GM04503 (cell line): ENCODE results near the gene SH2D3C.

Source experiments
- DNase-seq: peaks from one replicate; pipeline ENCODE4 v3.0.0-alpha.2; 2012; ENCODE audit warnings: low read depth

The SH2D3C gene, protein sequence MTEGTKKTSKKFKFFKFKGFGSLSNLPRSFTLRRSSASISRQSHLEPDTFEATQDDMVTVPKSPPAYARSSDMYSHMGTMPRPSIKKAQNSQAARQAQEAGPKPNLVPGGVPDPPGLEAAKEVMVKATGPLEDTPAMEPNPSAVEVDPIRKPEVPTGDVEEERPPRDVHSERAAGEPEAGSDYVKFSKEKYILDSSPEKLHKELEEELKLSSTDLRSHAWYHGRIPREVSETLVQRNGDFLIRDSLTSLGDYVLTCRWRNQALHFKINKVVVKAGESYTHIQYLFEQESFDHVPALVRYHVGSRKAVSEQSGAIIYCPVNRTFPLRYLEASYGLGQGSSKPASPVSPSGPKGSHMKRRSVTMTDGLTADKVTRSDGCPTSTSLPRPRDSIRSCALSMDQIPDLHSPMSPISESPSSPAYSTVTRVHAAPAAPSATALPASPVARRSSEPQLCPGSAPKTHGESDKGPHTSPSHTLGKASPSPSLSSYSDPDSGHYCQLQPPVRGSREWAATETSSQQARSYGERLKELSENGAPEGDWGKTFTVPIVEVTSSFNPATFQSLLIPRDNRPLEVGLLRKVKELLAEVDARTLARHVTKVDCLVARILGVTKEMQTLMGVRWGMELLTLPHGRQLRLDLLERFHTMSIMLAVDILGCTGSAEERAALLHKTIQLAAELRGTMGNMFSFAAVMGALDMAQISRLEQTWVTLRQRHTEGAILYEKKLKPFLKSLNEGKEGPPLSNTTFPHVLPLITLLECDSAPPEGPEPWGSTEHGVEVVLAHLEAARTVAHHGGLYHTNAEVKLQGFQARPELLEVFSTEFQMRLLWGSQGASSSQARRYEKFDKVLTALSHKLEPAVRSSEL

DNA sequence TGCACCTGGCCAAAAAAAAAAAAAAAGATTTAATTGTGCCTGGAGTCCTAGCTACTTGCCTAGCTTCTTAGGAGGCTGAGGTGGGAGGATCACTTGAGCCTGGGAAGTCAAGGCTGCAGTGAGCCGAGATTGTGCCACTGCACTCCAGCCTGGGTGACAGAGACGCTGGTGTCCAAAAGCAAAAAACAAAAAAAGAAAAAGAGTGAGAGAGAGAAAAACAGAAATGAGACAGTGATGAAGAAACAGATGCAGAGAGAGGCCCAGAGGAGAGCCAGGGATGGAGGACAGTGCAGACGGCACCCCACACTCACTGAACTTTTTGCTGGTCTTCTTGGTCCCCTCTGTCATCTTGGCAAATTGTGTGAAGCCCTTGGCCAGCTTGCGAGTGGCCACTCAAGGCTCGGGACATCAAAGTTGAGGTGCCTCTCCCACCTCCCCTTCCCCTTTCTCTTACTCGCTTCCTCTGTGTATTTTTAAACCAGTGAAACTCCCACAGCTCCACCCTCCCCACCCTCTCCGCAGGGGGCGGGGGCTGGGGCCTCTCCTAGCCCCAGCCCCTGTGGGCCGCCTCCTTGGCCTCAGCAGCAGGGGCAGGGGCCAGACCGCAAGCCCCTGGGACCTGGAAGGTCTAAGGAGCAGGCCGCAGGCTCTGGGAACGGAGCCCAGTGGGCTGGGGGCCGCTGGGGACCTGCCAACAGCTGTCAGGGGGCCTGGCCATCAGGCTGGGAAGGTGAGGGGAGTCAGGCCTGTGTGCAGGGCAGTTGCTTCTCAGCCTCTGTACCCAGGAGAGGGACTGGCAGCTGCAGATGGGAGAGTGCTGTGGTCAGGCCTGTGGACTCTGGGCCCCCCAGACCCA lies at the start of gene SH2D3C:
SH2D3C (minus strand) TSS at position 387 of the 856 bp plus-strand sequence; CDS start at position 348, 39 bp downstream.
- no peak for DNase-seq

DNA sequence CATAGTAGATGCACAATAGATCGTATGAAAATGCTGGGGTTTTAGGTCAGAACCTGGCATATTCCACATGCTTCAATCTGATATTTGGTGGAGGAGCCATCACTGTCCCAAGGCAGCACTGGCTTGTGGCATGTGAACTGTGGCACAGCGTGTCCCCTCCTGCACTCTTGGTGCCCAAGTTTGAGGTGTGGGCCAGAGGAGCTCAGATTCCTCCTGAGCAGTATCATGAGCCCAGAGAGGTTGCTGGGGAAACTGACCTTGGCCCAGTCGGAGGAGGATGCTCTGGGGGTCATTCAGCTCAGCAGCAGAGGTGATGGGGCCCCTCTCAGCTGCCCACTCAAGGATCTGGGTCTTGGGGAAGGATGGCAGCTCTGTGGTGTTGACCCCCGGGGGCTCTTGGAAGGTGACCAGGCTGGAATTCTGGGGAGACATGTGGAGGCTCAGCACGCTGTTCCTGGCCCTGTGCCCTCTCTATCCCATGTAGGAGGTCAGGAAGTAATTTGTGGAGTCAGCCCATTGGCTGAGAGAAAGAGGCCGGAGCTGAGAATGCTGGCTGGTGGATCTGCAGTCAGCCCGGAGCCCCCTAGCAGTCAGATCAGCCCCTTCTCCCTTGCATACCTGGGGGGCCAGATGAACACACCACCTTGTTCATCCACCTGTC lies 47.9 kb upstream of the SH2D3C start:
- DNase-seq: no peak

- DNase-seq: no peak
These were observed 47.0 kb upstream of the SH2D3C start for GRCh38 chr9:127825319-127826051.

DNA sequence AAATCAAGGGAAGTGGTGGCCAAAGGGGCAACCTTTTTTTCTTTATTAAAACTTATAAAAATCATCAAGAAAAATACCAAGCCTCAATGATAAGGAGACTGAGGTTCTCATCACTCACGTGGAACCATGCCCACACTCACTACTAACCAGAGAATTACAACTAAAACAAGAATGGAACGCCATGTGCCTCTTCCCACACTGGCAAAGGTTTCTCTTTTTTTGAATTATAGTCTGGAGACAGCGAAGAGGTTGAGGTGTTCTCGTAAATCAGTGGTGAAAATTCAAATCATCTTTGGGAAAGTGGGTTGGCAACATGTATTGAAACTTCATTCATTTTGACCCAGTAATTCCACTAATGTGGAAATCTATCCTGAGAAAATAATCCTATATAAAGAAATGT lies 43.6 kb upstream of the SH2D3C start:
- no peak for DNase-seq

DNA sequence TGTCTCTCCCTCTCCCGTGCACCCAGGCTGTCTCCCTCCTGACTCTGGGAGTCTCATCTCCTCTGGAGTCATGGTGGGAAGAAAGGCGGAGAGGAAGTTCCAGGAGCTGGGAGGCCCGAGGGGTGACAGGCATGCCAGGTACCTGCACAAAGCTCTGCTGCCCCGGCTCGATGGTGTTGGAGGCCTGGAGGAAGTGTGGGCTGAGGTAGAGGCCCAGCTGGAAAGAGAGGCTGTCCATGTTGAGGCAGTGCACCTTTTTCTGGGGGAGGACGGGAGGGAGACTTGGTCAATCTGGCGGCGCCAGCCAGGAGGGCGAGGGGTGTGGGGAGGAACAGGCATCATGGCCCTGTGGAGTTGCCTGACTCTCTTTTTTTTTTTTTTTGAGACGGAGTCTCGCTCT lies 40.1 kb upstream of the SH2D3C start:
- no peak for DNase-seq

DNA sequence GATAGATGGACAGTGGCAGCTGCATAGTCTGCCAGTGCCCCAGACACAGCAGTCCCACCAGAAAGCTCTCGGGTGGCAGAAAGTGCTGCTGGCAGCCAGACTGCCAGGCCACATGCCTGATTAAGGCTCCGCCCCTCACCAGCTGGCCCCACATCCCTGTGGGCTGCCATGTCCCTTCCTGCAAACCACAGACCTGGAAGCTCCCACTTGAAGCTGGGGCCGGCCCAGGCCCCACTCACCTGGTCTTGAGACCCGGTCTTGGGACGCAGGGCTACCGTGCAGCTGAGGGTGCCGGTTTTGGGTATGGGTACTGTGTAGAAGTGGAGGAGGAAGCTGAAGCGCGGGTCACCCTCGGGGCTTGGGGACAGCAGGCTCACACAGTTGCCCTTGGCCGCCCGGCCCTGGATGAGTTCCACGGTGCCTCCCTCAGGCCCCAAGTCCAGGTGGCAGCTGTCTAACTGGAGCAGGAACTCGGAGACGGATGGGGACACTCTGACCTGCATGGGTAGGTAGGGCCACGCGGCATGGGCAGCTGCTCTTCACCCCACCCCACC lies 39.5 kb upstream of the SH2D3C start:
- no peak for DNase-seq

GRCh38 chr9:127816728-127817127 lies 38.3 kb upstream of the SH2D3C start:
- DNase-seq: no peak

DNA sequence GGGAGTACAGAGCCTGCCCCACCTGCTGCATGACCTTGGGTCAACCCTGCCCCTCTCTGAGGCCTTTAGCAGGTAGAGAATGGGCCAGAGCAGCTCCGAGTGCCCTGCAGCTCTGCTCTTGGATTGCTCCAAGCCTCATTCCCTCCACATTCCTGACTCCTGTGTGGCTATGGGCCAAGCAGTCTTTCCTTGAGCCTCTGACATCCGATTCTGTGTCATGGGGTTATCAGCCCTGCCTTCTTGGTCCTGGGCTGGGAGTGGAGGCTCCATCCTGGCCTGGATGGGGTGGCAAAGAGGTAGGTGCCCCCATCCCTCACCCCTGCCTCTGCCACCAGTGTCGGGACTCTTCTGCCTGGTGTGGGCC lies 37.9 kb upstream of the SH2D3C start:
- no peak for DNase-seq

DNA sequence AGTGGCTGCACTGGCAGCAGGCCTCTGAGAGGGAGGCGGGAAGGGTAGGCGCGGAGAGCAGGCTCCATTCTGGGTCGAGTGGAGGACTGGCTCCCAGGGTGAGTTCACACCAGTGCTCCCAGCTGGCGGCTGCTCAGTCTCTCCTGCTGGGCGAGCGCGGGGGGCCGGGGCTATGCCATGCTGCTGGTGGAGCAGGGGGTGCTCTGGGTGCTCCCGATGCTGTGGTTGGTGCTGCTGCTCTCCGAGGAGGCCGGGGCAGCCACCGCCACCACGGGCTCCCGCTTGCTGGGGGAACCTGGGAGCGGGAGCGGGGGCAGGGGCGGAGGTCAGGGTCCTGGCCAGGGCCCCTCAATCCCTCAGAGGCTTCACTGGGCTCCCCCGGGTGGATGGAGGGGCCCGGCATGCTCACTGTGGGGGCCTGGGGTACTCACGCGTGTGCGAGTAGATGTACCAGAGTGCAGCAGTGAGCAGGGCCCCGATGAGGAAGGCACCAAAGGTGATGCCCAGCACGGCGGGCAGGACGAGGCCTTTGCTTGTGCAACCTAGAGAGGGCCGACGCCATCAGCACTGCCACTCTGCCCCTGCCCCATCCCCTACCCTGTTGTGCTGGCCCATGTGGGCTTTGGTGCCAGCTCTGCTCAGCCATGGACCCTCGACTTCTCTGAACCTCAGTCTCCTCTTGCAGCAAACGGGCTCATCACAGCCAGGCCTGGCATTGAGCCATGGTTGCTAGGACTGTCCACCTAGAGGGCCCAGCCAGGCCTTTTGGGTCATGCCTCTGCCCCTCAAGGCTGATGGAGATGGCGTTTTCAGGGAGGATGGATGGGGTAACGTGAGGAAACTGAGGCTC lies 37.3 kb upstream of the SH2D3C start:
- no peak for DNase-seq

GRCh38 chr9:127814619-127815511 lies 36.4 kb upstream of the SH2D3C start:
- DNase-seq: no peak

- DNase-seq: no peak
These were observed 35.3 kb upstream of the SH2D3C start for GRCh38 chr9:127813686-127814226.

- no peak for DNase-seq
These were observed 34.6 kb upstream of the SH2D3C start for GRCh38 chr9:127812936-127813675.

DNA sequence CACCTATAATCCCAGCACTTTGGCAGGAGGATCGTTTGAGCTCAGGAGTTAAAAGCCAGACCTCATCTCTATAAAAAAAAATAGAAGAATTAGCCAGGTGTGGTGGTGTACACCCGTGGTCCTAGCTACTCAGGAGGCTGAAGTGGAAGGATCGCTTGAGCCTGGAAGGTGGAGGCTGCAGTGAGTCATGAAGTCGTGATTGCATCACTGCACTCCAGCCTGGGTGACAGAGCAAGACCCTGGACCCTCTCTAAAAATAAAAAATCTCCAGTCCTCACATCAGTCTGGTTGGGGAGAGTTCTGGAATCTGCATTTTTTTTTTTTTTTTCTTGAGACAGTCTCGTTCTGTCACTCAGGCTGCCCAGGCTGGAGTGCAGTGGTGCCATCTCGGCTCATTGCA lies 33.5 kb upstream of the SH2D3C start:
- DNase-seq: no peak

DNA sequence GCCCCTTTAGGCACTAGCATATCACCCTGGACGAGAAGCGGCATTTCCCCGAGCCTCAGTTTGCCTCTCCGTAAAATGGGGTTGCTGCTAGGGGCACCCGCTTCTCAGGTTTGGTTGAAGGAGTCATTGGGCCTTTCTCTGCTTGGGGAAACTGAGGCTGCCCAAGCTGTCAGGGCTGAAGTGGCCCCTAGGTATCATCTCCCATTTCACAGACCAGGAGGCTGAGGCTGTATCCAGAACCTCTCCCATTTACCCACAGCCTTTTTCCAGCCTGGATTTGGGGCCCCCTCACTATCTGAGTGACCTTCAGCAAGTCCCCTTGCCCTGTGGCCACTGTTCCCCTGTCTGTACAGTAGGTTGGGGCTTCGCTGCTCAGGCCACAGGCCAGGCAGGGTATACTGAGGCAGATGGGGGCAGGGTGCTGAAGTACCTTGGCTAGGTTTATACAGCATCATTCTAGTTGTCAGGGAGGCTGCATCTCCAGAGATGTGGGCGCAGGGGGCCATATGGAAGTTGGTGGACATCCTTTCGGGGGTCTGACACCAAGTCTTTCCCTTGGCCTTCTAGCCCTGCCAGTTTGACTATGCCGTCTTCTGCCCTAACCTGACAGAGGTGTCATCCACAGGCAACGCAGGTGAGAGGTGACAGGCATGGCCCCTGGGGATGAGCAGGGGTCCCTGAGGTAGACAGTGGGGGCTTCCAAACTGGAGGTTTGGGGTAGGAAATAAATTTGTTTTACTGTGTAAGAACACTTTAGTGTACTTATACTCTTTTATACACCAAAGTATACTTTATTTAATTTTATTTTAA lies 32.1 kb upstream of the SH2D3C start:
- DNase-seq: no peak

- no peak for DNase-seq
These were observed 31.3 kb upstream of the SH2D3C start for GRCh38 chr9:127809540-127810377.

DNA sequence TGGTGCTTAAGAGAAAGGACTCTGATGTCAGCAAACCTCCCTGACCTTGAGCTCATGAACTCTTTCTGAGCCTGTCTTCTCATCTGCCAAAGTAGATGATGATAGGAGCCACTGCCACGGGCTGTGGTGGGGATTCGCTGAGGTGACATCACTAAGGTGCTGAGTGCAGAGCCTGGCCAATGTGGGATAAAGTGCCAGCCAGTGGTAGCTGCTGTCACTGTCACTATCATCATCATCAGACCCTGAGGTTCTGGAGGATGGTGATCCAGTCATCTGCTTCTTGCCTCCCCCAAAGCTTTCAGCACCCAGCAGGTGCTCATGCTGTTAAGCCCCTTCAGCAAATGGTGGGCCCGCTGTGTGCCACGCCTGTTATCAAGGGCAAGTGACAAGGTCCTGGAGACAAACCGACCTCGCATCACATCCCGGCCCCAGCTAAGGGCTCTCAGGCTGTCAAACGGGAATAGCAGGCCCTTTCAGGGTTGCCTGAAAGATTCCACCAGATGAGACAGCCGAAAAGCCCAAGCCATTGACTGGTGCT lies 30.6 kb upstream of the SH2D3C start:
- DNase-seq: no peak
